Measurements from ENCODE around the gene DCTN2.

GRCh38 chr12:57552306-57552651 lies 5.3 kb upstream of the DCTN2 start:
- TF ChIP-seq CTCF (IDR thresholded peaks at IDR 0.05) (no peak), TAF1 (IDR thresholded peaks at IDR 0.05; ENCODE audit: borderline replicate concordance, low read depth, low read length) (no peak), EP300 (IDR thresholded peaks at IDR 0.05; ENCODE audit: borderline replicate concordance in 1 of 2, low read depth in 1 of 2, low read length in 1 of 2) (no peak), MXI1 (IDR thresholded peaks at IDR 0.05; ENCODE audit: low read depth, low read length) (no peak), FOXJ3 (CRISPR knock-in tag; IDR thresholded peaks at IDR 0.05) (no peak), MAX (IDR thresholded peaks at IDR 0.05; ENCODE audit: low read depth) (no peak), CHD2 (IDR thresholded peaks at IDR 0.05; ENCODE audit: low read length, partially characterized antibody) (no peak), YY1 (IDR thresholded peaks at IDR 0.05; ENCODE audit: low read depth) (no peak), TCF12 (IDR thresholded peaks at IDR 0.05) (no peak), POLR2AphosphoS5 (IDR thresholded peaks at IDR 0.05; ENCODE audit: low read depth, low read length) (no peak), REST (IDR thresholded peaks at IDR 0.05; ENCODE audit: low read depth, low read length) (no peak)
